ENCODE measurements around the gene SLC9A2.

- TF ChIP-seq POLR2A (IDR thresholded peaks at IDR 0.05; ENCODE audit: low read depth, low read length) (no peak), CTCF (IDR thresholded peaks at IDR 0.05 in 2 of 3, conservative IDR thresholded peaks at IDR 0.05 in 1 of 3; ENCODE audit: control insufficient read depth in 2 of 3, extremely low read depth in 1 of 3, insufficient read depth in 1 of 3, low read depth in 3 of 3, low read length in 3 of 3) (no peak)
These were observed 42.5 kb downstream of the SLC9A2 start for GRCh38 chr2:102661846-102662245.

Measured in GM12878 (cell line).